Stimulated activated CD4-positive, alpha-beta T cell treated with anti-CD3 and anti-CD28 coated beads, Interleukin-2, amount 100 ng/mL, for 4 hours (primary cell): Measurements from ENCODE around the gene ELMOD3.
"Not testable (repeated sequence)": the region's sequence is repeated elsewhere in the genome, so short reads cannot be mapped to it uniquely, and the experiment has no call there.

Source experiments
- DNase-seq: peaks from one replicate; pipeline ENCODE4 v3.0.0-alpha.2; 2020; ENCODE audit warnings: low read depth

Gene ELMOD3

DNA sequence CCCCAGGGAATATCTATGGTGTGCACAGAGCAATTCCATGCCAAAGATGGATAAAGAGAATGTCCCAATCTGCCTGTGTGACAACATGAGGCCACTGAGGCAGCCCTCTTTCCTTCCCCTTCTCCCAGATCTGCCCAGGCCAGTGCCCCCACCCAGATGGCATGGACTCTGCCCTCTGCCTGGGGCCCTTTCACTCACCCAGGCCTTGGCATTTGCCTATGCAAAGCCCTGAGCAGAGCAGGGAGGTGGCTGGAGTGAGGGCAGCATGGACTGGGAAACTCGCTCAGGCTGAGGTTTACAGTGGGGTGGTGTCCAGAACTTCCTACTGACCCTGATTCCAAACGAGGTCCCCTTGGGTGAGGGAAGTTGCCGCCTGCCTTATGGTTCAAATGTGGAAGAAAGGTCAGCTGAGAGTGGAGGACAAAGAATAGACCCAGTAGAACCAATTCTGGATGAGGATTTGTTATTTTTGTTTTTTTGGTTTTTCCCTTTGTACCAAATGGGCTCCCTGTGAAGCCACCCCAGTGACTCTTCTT is 72.8 kb downstream of the ELMOD3 start:
- no peak for DNase-seq

- DNase-seq, result no peak
Measured at GRCh38 chr2:85428343-85428881, 73.8 kb downstream of the ELMOD3 start.

DNA sequence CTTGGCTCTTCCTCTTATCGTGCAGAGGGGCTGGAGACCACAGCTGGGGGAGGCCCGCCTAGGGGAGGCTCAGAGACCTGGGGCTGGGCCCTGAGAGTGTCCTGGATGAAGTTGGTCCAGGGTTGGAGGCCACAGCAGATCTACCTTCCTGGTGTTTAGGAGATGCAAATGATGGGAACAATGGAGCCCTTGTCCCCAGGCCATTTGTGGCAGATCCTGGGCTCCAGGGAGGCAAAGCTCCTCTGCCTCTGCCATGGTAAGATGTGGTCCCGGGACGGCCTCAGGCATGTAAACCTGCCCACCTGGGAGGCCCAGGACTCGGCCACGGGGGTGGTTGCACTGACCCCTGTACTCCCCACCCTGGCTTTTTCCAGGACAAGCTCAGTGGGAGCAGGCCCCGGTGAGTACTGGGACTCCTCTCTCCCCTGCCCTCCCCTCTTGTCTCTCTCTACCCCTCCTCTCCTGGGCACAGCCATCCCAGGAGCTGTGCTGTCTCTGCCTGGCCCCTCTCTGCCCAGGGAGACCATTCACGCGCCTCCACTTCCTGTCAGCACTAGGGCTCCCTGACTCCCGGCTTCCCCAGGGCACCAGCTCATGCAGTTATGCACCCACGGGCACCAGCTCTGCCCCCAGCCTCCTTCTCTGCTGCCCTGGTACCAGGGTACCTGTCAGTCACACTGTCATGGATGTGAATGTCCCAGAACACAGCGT is 74.8 kb downstream of the ELMOD3 start:
- no peak for DNase-seq

- no peak for DNase-seq
Measured at GRCh38 chr2:85429924-85430289, 75.3 kb downstream of the ELMOD3 start.

- no peak for DNase-seq
Measured at GRCh38 chr2:85430752-85431569, 76.4 kb downstream of the ELMOD3 start.

GRCh38 chr2:85431570-85432205 is 77.1 kb downstream of the ELMOD3 start:
- DNase-seq, result no peak

DNA sequence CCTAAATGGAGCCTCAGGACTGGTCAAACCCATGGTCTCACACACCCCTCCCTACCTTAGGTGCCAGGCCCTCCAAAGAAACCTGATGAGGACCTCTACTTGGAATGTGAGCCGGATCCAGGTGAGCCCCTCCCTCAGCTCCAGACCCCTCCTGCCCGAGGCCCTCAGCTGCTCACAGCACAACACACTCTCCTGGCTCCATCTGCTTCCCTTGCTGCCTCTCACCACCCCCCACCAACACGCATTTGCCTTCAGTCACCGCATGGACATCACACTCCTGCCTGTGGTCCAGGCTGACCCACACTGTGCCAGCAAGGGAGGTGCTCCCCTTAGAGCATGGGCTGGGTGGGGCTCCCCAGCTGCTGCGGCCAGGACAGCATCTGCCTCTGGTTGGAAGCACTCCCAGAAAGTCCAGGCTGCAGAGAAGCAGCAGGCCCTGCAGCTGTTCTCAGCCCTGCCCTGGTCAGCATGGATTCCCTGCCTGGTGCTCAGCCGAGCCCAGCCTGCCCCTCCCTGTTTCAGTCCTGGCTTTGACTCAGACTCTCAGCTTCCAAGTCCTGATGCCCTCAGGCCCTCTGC is 79.0 kb downstream of the ELMOD3 start:
- DNase-seq, result no peak

GRCh38 chr2:85434696-85435095 is 80.1 kb downstream of the ELMOD3 start:
- DNase-seq, result no peak

- DNase-seq, result no peak
Measured at GRCh38 chr2:85435220-85435958, 80.8 kb downstream of the ELMOD3 start.

GRCh38 chr2:85435981-85436835 is 81.6 kb downstream of the ELMOD3 start:
- no peak for DNase-seq

- no peak for DNase-seq
Measured at GRCh38 chr2:85436836-85437487, 82.4 kb downstream of the ELMOD3 start.

DNA sequence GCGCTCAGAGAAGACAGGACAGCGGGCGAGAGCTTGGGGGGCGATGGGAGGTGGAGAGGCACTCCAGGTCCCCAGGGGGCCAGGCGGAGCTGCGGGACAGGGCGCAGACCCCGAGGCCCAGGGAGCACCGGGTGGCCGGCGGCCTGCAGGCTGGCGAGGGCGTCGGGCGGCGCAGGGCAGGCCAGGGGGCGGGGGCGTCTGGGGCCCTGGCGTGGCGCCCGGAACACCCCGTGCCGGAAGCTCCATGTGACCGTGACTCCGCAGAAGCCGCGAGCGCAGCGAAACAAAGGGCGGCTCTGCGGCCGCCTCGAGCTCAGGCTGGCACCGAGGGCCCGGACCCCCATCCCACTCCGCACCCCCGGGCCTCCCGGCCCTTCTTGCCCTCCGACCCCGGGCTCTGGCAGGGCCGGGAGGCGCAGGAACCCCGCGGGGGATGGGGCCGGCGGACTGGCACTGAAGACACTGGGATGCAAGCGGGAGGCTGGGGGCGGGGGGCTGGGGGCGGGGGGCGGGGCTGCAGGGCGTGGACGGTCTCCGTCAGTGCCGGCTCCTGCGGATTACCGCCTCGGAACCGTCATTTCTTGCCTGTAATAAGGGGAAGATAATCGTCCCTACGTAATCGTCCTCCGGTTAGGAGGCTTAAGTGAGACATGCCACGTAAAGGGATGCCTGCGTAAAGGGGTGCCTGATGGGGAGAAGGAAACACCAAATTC is 83.1 kb downstream of the ELMOD3 start:
- DNase-seq, result peak; percentile 52

DNA sequence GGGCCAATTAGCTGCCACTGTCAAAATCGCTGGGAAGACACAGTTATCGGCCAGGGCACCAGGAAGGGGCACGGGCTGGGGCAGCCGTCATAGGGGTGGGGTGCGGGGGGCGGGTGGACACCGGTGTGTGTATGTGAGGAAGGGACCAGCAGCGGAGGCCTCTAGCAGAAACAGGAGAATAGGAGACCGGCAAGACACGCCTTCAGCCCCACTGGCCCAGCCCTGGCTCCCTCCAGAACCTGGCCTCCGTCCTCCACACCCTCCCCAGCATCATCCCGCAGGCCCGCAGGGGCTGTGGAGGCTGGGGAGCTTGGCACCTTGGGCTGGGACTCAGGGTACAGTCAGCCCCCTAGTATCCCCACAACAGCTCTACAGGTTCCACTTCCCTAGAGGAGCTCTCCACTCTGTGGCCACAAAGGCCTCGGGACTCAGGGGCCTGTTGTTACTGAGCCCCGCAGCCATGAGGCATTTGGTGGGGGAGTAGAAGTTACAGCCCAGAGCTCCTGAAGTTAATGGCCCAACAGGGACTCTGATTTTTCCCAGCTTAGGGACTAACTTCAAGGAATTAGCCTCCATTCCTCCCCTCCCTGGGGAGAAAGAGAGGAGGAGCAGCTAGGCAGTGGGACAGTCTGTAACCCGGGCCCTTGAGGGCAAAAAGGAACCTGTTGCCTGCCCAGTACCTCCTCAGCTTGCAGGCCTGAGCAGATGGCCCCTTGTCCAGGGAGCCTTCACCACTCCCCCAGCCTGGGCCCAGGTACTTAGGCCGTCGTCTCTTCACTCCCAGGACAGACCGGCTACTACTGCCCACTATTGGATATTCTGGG is 83.8 kb downstream of the ELMOD3 start:
- no peak for DNase-seq

DNA sequence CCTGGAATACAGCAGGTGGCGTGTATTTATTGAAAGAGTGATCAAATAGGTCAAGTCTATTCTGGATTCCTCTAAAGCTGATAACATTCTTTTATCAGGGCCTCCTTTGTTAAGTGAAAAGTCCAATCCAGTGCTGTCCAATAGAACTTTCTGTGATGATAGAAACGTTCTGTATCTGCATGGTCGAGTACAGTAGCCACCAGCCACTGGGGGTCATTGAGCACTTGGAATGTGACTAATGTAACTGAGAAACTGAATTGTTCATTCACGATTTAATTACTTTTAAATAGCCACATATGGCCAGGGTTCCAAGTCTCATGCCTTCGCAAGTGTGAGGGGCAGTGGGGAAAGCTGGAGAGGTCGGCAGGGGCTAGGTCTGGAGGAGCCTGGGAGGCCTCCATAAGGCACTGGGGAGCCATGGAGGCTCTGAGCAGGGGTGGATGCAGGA is 84.5 kb downstream of the ELMOD3 start:
- DNase-seq, result no peak

DNA sequence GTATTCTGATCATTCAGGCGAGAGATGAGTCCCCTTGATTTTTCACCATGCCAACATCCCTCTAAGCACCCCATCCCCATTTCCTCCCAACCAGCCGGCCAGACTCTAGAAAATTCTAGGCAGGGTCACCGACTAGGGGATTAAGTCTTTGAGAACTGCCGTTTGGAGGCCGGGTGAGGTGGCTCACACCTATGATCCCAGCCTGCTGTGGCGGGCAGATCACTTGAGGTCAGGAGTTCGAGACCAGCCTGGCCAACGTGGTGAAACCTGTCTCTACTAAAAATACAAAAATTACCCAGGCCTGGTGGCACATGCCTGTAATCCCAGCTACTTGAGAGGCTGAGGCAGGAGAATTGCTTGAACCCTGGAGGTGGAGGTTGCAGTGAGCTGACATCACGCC is 85.0 kb downstream of the ELMOD3 start:
- not testable (repeated sequence) for DNase-seq

DNA sequence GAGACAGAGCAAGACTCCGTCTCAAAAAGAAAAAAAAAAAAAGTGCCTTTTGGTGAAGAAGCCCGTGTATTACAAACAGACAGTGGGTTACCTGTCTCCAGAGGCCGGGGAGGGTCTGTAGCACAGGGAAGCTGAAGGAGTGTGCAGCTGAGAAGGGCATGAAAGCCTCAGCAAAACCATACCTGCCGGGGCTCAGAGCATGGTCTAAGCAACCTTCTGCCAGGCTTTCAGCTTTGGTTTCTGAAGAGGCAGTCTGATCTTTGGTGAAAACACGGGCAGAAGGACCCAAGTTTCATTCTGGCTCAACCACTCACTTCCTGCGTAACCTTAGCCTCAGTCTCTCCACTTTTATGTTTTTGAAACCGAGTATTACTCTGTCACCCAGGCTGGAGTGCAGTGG is 85.4 kb downstream of the ELMOD3 start:
- DNase-seq, result no peak

DNA sequence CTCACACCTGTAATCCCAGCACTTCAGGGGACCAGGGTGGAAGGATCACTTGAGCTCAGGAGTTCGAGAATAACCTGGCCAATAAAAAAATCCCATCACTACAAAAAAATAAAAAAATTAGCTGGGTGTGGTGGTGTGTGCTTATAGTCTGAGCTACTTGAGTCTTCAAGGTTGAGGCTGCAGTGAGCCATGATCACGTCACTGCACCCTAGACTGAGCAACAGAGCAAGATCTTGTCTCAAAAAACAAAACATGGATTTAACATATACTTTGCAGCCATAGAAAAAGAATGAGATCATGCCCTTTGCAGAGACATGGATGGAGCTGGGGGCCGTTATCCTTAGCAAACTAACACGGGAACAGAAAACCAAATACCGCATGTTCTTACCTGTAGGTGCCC is 86.2 kb downstream of the ELMOD3 start:
- DNase-seq, result no peak
